Left lung (tissue), 10 donors: ENCODE results near the gene TMEM141. TPM values are rescaled to one million over a fixed set of nuclear protein-coding genes. Genes with fewer than 3 reads are reported as not detected.
"Not testable (repeated sequence)": the region's sequence is repeated elsewhere in the genome, so short reads cannot be mapped to it uniquely, and the experiment has no call there.

ENCODE experiments used
- ATAC-seq: fragments of 200-7000 bp; cut with Tn5 transposase; one replicate; pipeline ENCODE4 v1.9.1; 2020; ENCODE audit warnings: moderate library complexity
- DNase-seq, 4 donors: peaks; one replicate each; pipeline ENCODE4 v3.0.0-alpha.2; 2013 to 2020
- H3K27ac ChIP-seq, 2 donors: fragments of 200-600 bp; sonication (generic) in 1 of 2; one replicate each; pipeline versions ENCODE4 v1.5.0 to v1.8.0; 2020 to 2021
- H3K27me3 ChIP-seq, 2 donors: fragments of 200-600 bp; sonication (generic) in 1 of 2; one replicate each; pipeline versions ENCODE4 v1.5.0 to v1.8.0; 2020 to 2021
- H3K36me3 ChIP-seq, 2 donors: fragments of 200-600 bp; sonication (generic) in 1 of 2; one replicate each; pipeline versions ENCODE4 v1.5.0 to v1.8.0; 2020 to 2021
- H3K4me1 ChIP-seq, 2 donors: fragments of 200-600 bp; one replicate each; pipeline ENCODE4 v1.8.0; 2021
- H3K4me3 ChIP-seq, 2 donors: fragments of 200-600 bp; sonication (generic) in 1 of 2; one replicate each; pipeline versions ENCODE4 v1.5.0 to v1.8.0; 2020 to 2021; ENCODE audit warnings: mild to moderate bottlenecking in 1 of 2
- H3K9me3 ChIP-seq, 2 donors: fragments of 200-600 bp; sonication (generic) in 1 of 2; one replicate each; pipeline versions ENCODE4 v1.5.0 to v1.8.0; 2020 to 2021
- intact Hi-C, 2 donors: fragments of 100-400 bp; cut with DNase I; formaldehyde crosslinking; loops; one replicate each; pipeline versions ENCODE4 v1.11.2 to v1.14.2; 2022
- polyA plus RNA-seq, 6 donors: library from polyadenylated mRNA; unstranded; fragments of 120-200 nt; gene quantifications; one replicate each; pipeline ENCODE4 v1.2.1, GENCODE V29; 2013; ENCODE audit not compliant: insufficient read length in 6 of 6
- total RNA-seq, 2 donors: library from RNA; stranded (reverse); fragmentation: NEBNext Ultra II Directional; extraction: Animal tissue kit (Norgen Biotek cat#: 25700); gene quantifications; one replicate each; pipeline ENCODE4 v1.2.1, GENCODE V29; 2021
- TF ChIP-seq, protein P1 (sequence below), 2 donors: fragments of 200-600 bp; sonication (generic) in 1 of 2; IDR thresholded peaks; one replicate each; pipeline versions ENCODE4 v1.5.0 to v1.8.0; 2021; ENCODE audit warnings: antibody characterized with exemption in 2 of 2
- donor health status: DM: no; HTN: yes; CAD: no.
- donor health status: DM: no; HTN: no; CAD: no.

The TMEM141 gene
- total and polyA plus RNA-seq, 8 donors: 49.3 to 76.6 (median 54.5) TPM

GRCh38 chr9:136835162-136835931, 44.2 kb downstream of the TMEM141 start:
- intact Hi-C loops: no loop called here
- peaks cover 0 to 87% of the 10 kb centered on the region in 2 donors for H3K36me3 ChIP-seq

GRCh38 chr9:136835932-136836904, 45.1 kb downstream of the TMEM141 start:
- TF ChIP-seq, protein P1, sequence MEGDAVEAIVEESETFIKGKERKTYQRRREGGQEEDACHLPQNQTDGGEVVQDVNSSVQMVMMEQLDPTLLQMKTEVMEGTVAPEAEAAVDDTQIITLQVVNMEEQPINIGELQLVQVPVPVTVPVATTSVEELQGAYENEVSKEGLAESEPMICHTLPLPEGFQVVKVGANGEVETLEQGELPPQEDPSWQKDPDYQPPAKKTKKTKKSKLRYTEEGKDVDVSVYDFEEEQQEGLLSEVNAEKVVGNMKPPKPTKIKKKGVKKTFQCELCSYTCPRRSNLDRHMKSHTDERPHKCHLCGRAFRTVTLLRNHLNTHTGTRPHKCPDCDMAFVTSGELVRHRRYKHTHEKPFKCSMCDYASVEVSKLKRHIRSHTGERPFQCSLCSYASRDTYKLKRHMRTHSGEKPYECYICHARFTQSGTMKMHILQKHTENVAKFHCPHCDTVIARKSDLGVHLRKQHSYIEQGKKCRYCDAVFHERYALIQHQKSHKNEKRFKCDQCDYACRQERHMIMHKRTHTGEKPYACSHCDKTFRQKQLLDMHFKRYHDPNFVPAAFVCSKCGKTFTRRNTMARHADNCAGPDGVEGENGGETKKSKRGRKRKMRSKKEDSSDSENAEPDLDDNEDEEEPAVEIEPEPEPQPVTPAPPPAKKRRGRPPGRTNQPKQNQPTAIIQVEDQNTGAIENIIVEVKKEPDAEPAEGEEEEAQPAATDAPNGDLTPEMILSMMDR (IDR thresholded peaks at IDR 0.05): no peak
- H3K4me3 ChIP-seq: no peak overlapping the region
- ATAC-seq (no peak), DNase-seq (peak in 1 of 4 donors; percentile 47)
- no peaks in the 10 kb centered on the region for H3K9me3 ChIP-seq
- H3K4me1 ChIP-seq: peaks cover 0 to 2% of the 10 kb centered on the region in 2 donors
- intact Hi-C loops: no loop called here
- no peaks in the 10 kb centered on the region for H3K27me3 ChIP-seq
- peaks cover 0 to 86% of the 10 kb centered on the region in 2 donors for H3K36me3 ChIP-seq
- no peak overlapping the region for H3K27ac ChIP-seq

More at GRCh38 chr9:136835162-136835931, 44.2 kb downstream of the TMEM141 start:
- DNase-seq (peak in 1 of 4 donors; percentile 68), ATAC-seq (no peak)
- TF ChIP-seq, protein P1 (IDR thresholded peaks at IDR 0.05): no peak
- no peaks in the 10 kb centered on the region for H3K4me1 ChIP-seq
- H3K9me3 ChIP-seq: no peaks in the 10 kb centered on the region
- H3K4me3 ChIP-seq: no peak overlapping the region
- H3K27ac ChIP-seq: no peak overlapping the region
- H3K27me3 ChIP-seq: no peaks in the 10 kb centered on the region

DNA sequence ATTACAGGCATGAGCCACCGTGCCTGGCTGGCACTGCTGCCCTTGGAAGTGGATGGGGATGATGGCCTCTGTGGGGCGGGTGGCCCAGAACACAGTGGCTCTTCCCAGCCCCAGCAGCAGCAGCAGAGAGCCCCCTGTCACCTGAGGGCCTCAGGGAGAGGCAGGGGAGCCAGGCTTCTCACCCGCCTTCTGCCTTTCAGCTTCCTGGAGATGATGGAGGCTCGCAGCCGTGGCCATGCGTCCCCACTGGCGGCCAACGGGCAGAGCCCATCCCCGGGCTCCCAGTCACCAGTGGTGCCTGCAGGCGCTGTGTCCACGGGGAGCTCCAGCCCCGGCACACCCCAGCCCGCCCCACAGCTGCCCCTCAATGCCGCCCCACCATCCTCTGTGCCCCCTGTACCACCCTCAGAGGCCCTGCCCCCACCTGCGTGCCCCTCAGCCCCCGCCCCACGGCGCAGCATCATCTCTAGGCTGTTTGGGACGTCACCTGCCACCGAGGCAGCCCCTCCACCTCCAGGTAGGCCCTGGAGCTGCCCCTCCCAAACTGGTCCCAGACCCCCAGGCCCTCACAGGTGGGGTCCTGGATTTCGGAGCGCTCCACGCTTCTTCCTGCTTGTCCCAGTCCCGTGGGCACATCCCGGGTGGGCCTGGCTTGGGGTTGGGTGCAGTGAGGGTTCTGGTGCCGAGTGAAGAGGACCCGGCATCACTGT, 46.2 kb downstream of the TMEM141 start:
- Histone ChIP-seq H3K9me3 (no peaks in the 10 kb centered on the region), H3K27ac (no peak overlapping the region), H3K27me3 (no peaks in the 10 kb centered on the region), H3K4me1 (peaks cover 10% of the 10 kb centered on the region in 2 donors), H3K4me3 (no peak overlapping the region), H3K36me3 (peaks cover 0 to 75% of the 10 kb centered on the region in 2 donors)
- DNase-seq: peak in 1 of 4 donors; percentile 62
- TF ChIP-seq, protein P1 (IDR thresholded peaks at IDR 0.05): no peak
- ATAC-seq: no peak
- intact Hi-C loops: no loop called here

GRCh38 chr9:136837856-136838277, 46.7 kb downstream of the TMEM141 start:
- H3K9me3 ChIP-seq, H3K4me3 ChIP-seq, ATAC-seq, intact Hi-C loops, H3K27ac ChIP-seq, H3K27me3 ChIP-seq: not testable (repeated sequence)
- Histone ChIP-seq H3K4me1 (peaks cover 13 to 16% of the 10 kb centered on the region in 2 donors), H3K36me3 (peaks cover 0 to 69% of the 10 kb centered on the region in 2 donors)
- peak in 1 of 4 donors; percentile 61 for DNase-seq
